Measurements from ENCODE around the gene MX1.

Gene MX1, protein sequence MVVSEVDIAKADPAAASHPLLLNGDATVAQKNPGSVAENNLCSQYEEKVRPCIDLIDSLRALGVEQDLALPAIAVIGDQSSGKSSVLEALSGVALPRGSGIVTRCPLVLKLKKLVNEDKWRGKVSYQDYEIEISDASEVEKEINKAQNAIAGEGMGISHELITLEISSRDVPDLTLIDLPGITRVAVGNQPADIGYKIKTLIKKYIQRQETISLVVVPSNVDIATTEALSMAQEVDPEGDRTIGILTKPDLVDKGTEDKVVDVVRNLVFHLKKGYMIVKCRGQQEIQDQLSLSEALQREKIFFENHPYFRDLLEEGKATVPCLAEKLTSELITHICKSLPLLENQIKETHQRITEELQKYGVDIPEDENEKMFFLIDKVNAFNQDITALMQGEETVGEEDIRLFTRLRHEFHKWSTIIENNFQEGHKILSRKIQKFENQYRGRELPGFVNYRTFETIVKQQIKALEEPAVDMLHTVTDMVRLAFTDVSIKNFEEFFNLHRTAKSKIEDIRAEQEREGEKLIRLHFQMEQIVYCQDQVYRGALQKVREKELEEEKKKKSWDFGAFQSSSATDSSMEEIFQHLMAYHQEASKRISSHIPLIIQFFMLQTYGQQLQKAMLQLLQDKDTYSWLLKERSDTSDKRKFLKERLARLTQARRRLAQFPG
- total RNA-seq = 57.5 to 123 (median 81.5) reads per million in 4 experiments

- DNase-seq = peak; percentile 67
Measured at GRCh38 chr21:41425954-41426675, at the start of gene MX1. Gene MX1 (plus strand): TSS chr21:41426239. CDS start chr21:41432071, 5,832 bp downstream.

DNA sequence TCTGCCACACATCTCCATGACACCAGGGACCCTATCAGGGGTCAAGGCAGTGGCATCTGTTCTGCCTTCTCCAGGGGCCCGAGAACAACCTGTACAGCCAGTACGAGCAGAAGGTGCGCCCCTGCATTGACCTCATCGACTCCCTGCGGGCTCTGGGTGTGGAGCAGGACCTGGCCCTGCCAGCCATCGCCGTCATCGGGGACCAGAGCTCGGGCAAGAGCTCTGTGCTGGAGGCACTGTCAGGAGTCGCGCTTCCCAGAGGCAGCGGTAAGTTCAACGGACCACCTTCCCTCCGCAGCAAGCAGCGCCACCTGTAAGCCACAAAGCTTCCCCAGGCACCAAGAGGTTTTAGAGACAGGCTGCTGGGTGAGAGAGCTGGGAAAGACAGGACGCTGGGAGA, 48.3 kb upstream of the MX1 start:
- DNase-seq = no peak

DNA sequence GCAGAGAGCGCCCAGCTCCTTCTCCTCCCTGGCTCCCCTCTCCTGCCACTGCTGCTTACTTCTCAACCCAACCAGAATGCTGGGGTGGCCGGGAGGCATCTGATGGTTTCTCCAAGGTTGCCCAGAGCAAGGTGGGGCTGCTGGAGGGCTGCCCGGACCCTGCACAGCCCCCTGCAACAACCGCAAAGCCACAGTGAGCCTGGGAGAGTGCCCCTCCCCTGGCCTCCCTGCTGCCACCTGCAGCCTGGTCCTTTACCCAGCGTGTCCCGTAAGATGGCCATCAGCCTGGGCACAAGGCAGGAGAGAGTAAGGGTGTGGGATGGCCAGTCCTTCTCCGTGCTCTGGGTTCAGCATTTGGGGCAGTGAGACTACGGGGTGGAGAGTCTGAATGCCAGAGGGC, 47.2 kb upstream of the MX1 start:
- no peak for DNase-seq

GRCh38 chr21:41379901-41380300, 46.1 kb upstream of the MX1 start:
- no peak for DNase-seq

GRCh38 chr21:41381731-41382130, 44.3 kb upstream of the MX1 start:
- no peak for DNase-seq

GRCh38 chr21:41387042-41387819, 38.8 kb upstream of the MX1 start:
- DNase-seq = no peak

GRCh38 chr21:41387824-41388223, 38.2 kb upstream of the MX1 start:
- DNase-seq = no peak

GRCh38 chr21:41388259-41388658, 37.8 kb upstream of the MX1 start:
- no peak for DNase-seq

GRCh38 chr21:41390043-41390639, 35.9 kb upstream of the MX1 start:
- DNase-seq = no peak

DNA sequence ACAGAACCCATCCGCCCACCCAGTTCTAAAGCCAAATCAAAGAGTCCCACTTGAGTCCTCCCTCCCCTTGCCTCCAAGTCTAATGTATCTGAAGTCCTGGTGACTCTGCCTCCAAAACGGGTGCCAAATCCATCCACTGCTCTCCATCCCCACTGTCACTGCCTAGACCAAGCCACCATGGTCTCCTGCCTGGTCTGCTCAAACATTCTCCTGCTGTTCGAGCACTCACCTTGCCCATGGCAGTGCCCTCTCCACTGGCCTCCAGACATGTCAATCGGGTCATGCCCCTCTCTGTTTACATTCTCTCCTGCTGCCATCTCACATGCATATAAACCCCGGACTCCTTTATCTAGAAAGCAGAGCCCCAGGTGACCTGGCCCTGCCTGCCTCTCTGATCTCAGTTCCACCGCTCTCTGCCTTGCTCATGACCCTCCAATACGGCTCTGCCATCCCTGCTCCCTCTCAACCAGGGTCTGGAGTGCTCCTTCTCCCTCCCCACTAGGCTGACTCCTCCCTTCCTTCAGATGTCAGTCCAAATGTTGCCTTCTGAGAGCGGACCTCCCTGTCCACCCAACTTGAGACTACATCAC, 32.1 kb upstream of the MX1 start:
- no peak for DNase-seq

DNA sequence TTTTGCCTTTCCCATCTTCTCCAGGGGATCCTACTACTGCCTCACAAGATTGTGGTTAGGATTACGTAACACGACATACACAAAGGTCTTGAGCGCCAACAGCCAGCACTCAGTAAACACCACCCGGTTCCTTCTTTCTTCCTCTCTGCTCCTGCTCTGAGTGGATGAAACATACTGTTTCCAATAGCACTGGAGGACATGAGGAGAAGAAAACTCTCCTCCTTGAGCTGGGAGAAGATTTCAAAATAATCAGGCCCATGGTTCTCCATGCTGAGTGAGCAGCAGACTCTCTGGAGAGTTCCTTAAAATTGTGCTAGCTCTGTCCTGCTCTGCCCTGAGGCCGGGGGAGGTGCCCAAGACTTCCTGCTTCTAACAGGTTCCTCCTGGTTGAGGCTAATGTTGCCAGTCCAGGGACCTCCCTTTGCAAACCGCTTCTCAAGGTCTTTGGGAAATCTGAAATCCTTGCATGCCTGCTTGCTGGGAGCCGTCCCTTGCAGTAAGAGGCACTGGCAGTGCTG, 29.4 kb upstream of the MX1 start:
- no peak for DNase-seq

- DNase-seq = no peak
Measured at GRCh38 chr21:41397471-41397891, 28.6 kb upstream of the MX1 start.

- DNase-seq = no peak
Measured at GRCh38 chr21:41398251-41398650, 27.8 kb upstream of the MX1 start.

GRCh38 chr21:41398831-41399230, 27.2 kb upstream of the MX1 start:
- DNase-seq = no peak

DNA sequence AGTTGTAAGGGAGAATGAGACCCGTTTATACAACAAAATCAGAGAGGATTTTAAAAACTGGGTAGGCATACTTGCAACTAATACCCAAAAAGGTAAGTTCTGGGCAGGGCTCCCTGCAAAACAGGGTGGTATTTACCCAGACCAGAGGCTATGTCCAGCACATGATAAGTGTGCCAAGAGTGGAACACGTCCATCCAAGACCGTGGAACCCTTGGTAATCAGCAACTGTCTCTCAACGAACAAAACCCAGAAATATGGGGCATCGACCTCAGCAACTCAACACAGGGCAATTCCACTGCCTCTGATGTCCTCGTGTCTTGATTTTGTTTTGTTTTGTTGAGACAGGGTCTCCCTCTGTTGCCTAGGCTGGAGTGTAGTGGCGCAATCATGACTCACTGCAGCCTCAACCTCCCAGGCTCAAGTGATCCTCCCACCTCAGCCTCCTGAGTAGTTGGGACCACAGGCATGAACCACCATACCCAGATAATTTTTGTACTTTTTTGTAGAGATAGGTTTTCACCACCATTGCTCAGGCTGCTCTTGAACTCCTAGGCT, 26.7 kb upstream of the MX1 start:
- no peak for DNase-seq

GRCh38 chr21:41402231-41402630, 23.8 kb upstream of the MX1 start:
- DNase-seq = no peak

GRCh38 chr21:41402796-41403195, 23.2 kb upstream of the MX1 start:
- no peak for DNase-seq

DNA sequence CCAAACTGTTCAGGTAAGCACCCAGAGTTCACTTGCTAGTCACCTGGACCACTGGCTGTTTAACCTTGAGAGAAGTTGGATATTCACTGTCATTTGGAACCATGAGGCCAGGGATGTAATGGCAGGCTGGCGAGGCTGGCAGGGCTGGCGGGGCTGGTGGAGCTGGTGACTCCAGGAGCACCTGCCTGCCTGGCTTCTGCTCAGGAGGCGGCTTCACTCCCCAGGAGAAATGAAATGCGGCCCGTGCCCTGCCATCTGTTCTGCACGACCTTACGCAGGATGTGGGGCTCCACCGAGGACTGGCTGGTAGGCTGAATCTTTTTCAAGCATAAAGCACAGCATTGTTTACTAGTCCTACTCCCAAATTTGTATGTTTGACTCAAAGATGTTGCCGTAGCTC, 22.7 kb upstream of the MX1 start:
- DNase-seq = no peak

DNA sequence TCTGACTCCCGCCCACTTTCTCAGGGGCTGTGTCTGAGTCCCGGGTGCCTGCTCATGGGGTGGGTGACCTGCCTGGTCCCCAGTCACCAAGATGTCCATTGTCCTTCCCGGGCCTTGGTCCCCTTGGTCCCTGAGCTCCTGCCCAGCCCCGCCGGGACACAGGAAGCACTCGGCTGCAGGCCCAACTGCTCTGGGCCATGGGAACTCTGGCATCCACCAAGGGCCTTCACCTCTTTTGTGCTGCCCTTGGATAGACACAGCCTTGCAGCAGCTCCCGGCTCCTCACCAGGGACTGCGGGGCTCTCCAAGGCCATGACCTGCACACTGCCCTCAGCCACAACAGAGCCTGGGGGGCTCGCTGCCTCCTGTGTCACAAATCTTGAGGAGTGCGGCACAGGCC, 22.1 kb upstream of the MX1 start:
- no peak for DNase-seq

GRCh38 chr21:41405321-41405720, 20.7 kb upstream of the MX1 start:
- no peak for DNase-seq

- DNase-seq = no peak
Measured at GRCh38 chr21:41406340-41406739, 19.7 kb upstream of the MX1 start.

Data from effector CD8-positive, alpha-beta T cell (primary cell).